ENCODE data around the gene TCF4.

Gene TCF4

GRCh38 chr18:55557211-55557610 lies 30.8 kb downstream of the TCF4 start:
- Histone ChIP-seq H4K20me1 (ENCODE audit: insufficient read depth, low read length) (no peaks in the 10 kb centered on the region), H3K4me1 (ENCODE audit: low read length) (no peaks in the 10 kb centered on the region), H3K36me3 (replicated peaks; ENCODE audit: insufficient read depth, low read length) (no peaks in the 10 kb centered on the region), H3K4me2 (ENCODE audit: low read depth, low read length) (no peak overlapping the region), H3K9ac (ENCODE audit: low read length) (no peak overlapping the region), H3F3A (ENCODE audit: insufficient read depth, low read length) (no peaks in the 10 kb centered on the region), H3K79me2 (ENCODE audit: low read length) (no peaks in the 10 kb centered on the region), H3K9me2 (replicated peaks; ENCODE audit: insufficient read depth, low read length) (no peaks in the 10 kb centered on the region), H3K4me3 (ENCODE audit: low read length) (no peak overlapping the region), H3K27me3 (replicated peaks; ENCODE audit: insufficient read depth, low read length) (no peaks in the 10 kb centered on the region), H3K27ac (ENCODE audit: low read length) (no peak overlapping the region), H2AFZ (ENCODE audit: low read length) (no peak overlapping the region), H3K9me3 (replicated peaks; ENCODE audit: insufficient read depth, low read length) (no peaks in the 10 kb centered on the region)
- no peak for DNase-seq
- TF ChIP-seq EZH2 (optimal IDR thresholded peaks at IDR 0.05; ENCODE audit: low read depth, low read length) (no peak), EZH2phosphoT487 (IDR thresholded peaks at IDR 0.05; ENCODE audit: low read length) (no peak), CTCF (IDR thresholded peaks at IDR 0.05; ENCODE audit: low read length) (no peak)

GRCh38 chr18:55555395-55556027 lies 32.5 kb downstream of the TCF4 start:
- Histone ChIP-seq H3K9me3 (replicated peaks; ENCODE audit: insufficient read depth, low read length) (no peaks in the 10 kb centered on the region), H3K27me3 (replicated peaks; ENCODE audit: insufficient read depth, low read length) (no peaks in the 10 kb centered on the region), H2AFZ (ENCODE audit: low read length) (no peak overlapping the region), H4K20me1 (ENCODE audit: insufficient read depth, low read length) (no peaks in the 10 kb centered on the region), H3K9ac (ENCODE audit: low read length) (no peak overlapping the region), H3K4me2 (ENCODE audit: low read depth, low read length) (no peak overlapping the region), H3K79me2 (ENCODE audit: low read length) (no peaks in the 10 kb centered on the region), H3K27ac (ENCODE audit: low read length) (no peak overlapping the region), H3K9me2 (replicated peaks; ENCODE audit: insufficient read depth, low read length) (no peaks in the 10 kb centered on the region), H3K4me1 (ENCODE audit: low read length) (no peaks in the 10 kb centered on the region), H3K36me3 (replicated peaks; ENCODE audit: insufficient read depth, low read length) (no peaks in the 10 kb centered on the region), H3F3A (ENCODE audit: insufficient read depth, low read length) (no peaks in the 10 kb centered on the region), H3K4me3 (ENCODE audit: low read length) (no peak overlapping the region)
- DNase-seq, result no peak
- TF ChIP-seq EZH2 (optimal IDR thresholded peaks at IDR 0.05; ENCODE audit: low read depth, low read length), result no peak
- TF ChIP-seq EZH2phosphoT487 (IDR thresholded peaks at IDR 0.05; ENCODE audit: low read length), result no peak
- TF ChIP-seq CTCF (IDR thresholded peaks at IDR 0.05; ENCODE audit: low read length), result no peak

GRCh38 chr18:55552526-55553189 lies 35.3 kb downstream of the TCF4 start:
- no peaks in the 10 kb centered on the region for H3K36me3 ChIP-seq (replicated peaks; ENCODE audit: insufficient read depth, low read length)
- no peaks in the 10 kb centered on the region for H4K20me1 ChIP-seq (ENCODE audit: insufficient read depth, low read length)
- no peak overlapping the region for H2AFZ ChIP-seq (ENCODE audit: low read length)
- H3K4me2 ChIP-seq (ENCODE audit: low read depth, low read length), result no peak overlapping the region
- no peak for DNase-seq
- H3K27ac ChIP-seq (ENCODE audit: low read length), result no peak overlapping the region
- no peak overlapping the region for H3K4me3 ChIP-seq (ENCODE audit: low read length)
- H3K79me2 ChIP-seq (ENCODE audit: low read length), result no peaks in the 10 kb centered on the region
- H3F3A ChIP-seq (ENCODE audit: insufficient read depth, low read length), result no peaks in the 10 kb centered on the region
- no peak for TF ChIP-seq EZH2phosphoT487 (IDR thresholded peaks at IDR 0.05; ENCODE audit: low read length)
- no peak for TF ChIP-seq CTCF (IDR thresholded peaks at IDR 0.05; ENCODE audit: low read length)
- TF ChIP-seq EZH2 (optimal IDR thresholded peaks at IDR 0.05; ENCODE audit: low read depth, low read length), result no peak
- H3K9ac ChIP-seq (ENCODE audit: low read length), result no peak overlapping the region
- H3K9me2 ChIP-seq (replicated peaks; ENCODE audit: insufficient read depth, low read length), result no peaks in the 10 kb centered on the region
- H3K4me1 ChIP-seq (ENCODE audit: low read length), result no peaks in the 10 kb centered on the region
- no peaks in the 10 kb centered on the region for H3K9me3 ChIP-seq (replicated peaks; ENCODE audit: insufficient read depth, low read length)
- H3K27me3 ChIP-seq (replicated peaks; ENCODE audit: insufficient read depth, low read length), result no peaks in the 10 kb centered on the region
